H4 (cell line): ENCODE data around the gene LIM2. TPM values are rescaled to one million over a fixed set of nuclear protein-coding genes. Genes with fewer than 3 reads are reported as not detected.
"Not testable (repeated sequence)": the region's sequence is repeated elsewhere in the genome, so short reads cannot be mapped to it uniquely, and the experiment has no call there.

ENCODE experiments used
- DNase-seq: peaks from one replicate; pipeline ENCODE4 v3.0.0-alpha.2; 2015; ENCODE audit warnings: low spot score
- total RNA-seq: library from RNA; depleted of rRNA; stranded (reverse); fragments of >200 nt; shearing (Covaris generic); gene quantifications from 2 replicates; pipeline ENCODE4 v1.2.3, GENCODE V29; 2014; rRNA removed

The LIM2 gene
- not detected in 2 replicates for total RNA-seq

- DNase-seq = no peak
Measured at GRCh38 chr19:51387924-51388389, at the start of gene LIM2. TSS of gene LIM2 (minus strand) at chr19:51387974. CDS start at chr19:51387443, 531 bp downstream.

- DNase-seq = no peak
Measured at GRCh38 chr19:51434456-51434855, 46.7 kb upstream of the LIM2 start.

DNA sequence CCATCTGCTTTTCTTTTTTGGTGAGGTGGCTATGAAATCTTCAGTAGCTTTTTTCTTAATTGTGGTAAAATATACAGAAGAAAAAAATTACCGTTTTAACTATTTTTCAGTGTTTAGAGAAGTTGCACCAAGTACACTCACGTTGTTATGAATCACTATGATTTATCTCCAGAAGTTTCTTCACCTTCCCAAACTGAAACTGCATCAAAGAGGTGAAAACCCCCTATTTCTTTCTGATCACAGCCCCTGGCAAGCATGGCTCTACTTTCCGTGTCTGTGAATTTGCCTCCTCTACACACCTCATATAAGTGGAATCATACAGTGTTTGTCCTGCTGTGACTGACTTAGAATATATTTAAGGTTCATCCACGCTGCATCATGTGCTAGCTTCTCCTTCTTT, 45.3 kb upstream of the LIM2 start:
- no peak for DNase-seq

GRCh38 chr19:51431124-51431523, 43.4 kb upstream of the LIM2 start:
- DNase-seq = no peak

DNA sequence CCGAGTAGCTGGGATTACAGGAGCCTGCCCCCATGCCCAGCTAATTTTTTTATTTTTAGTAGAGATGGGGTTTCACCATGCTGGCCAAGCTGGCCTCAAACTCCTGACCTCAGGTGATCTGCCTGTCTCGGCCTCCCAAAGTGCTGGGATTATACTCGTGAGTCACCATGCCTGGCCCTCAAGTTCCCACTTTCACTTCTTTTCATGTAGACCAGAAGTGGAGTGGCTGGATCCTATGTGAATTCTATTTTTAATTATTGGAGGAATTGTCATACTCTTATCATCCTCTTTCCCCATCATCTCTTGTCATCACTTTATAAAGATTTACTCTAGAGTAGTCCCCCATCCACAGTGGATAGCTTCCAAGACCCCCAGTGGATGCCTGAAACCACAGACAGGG, 42.4 kb upstream of the LIM2 start:
- no peak for DNase-seq

DNA sequence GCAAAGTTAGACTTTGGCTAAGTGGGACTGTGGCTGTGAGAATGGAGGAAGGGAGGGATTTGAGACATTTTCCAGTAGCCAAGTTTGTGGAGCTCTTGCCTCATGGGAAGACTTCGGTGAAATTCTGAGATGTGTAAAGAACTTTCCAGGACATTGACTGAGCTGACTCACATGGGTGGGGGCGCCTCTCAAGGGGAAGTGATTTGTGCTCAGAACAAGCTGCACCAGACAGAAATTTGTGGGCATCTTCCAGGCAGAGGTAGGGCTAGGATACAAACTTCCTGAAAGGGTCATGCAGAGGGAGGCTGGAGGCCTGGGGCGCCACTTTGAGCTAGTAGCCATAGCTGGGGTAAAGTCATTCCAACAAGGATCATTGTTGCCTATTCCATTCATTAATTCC, 39.4 kb upstream of the LIM2 start:
- DNase-seq = no peak

DNA sequence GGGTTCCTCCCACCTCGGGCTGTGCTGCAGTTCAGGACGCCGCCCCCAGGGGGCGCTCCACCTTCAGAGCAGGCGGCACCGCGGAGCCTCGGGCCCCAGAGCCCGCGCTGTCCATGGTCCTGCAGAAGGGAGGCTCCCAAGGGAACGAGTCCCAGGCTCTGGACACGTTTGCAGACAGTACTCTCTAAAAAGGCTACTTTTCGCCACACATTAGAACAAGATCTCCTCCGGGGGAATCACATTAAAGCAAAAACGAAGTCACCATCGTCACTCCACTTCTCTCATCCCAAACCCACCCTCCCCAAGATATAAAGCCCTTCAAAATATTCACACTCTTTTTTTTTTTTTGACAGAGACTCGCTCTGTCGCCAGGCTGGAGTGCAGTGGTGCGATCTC, 34.3 kb upstream of the LIM2 start:
- peak; percentile 83 for DNase-seq

- no peak for DNase-seq
Measured at GRCh38 chr19:51421229-51422052, 33.7 kb upstream of the LIM2 start.

GRCh38 chr19:51420511-51420910, 32.7 kb upstream of the LIM2 start:
- not testable (repeated sequence) for DNase-seq

- DNase-seq = no peak
Measured at GRCh38 chr19:51418707-51419106, 30.9 kb upstream of the LIM2 start.

- no peak for DNase-seq
Measured at GRCh38 chr19:51417810-51418157, 30.0 kb upstream of the LIM2 start.

DNA sequence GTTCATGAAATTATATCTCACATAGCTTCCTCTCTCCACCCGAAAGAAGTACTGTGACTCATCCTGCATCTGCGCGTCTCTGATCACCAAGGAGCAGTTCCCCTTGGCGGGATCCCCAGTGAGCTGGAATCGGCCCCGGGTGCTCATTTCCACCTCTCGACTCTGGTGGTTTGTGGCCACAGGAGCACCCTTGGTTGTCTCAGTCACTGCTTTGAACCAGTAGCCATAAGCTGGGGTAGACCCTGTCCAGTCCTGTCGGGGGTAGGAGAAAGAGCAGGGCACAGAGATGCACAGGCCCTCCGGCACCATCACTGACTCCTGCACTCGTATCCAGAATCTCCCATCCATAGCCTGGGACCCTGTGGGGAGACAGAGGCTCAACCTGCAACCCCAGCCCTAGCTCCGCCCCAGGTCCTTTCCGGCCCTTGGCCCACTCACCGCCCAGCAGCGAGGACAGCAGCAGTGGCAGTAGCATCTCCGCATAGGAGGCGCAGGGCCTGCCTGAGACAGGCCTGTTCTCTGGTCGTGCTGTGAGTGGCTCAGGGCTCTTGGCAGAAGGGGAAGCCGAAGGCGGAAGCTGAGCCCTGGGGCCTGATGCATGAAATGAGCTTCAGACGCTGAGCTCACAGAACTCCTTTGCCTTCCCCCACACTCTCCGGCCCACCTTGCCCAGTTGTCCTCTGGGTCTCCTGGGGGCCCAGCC, 29.5 kb upstream of the LIM2 start, which contains the start of gene SIGLEC10:
TSS of gene SIGLEC10 (minus strand) at position 536 of the 703 bp plus-strand sequence. CDS start at position 475, 61 bp downstream.
- no peak for DNase-seq

GRCh38 chr19:51416422-51416821, 28.6 kb upstream of the LIM2 start:
- not testable (repeated sequence) for DNase-seq

- no peak for DNase-seq
Measured at GRCh38 chr19:51415187-51415586, 27.4 kb upstream of the LIM2 start.

GRCh38 chr19:51410950-51411748, 23.4 kb upstream of the LIM2 start:
- no peak for DNase-seq

GRCh38 chr19:51407511-51408131, 19.8 kb upstream of the LIM2 start:
- DNase-seq = peak; percentile 59

GRCh38 chr19:51402117-51402516, 14.3 kb upstream of the LIM2 start:
- no peak for DNase-seq

GRCh38 chr19:51399936-51400335, 12.2 kb upstream of the LIM2 start:
- DNase-seq = not testable (repeated sequence)

DNA sequence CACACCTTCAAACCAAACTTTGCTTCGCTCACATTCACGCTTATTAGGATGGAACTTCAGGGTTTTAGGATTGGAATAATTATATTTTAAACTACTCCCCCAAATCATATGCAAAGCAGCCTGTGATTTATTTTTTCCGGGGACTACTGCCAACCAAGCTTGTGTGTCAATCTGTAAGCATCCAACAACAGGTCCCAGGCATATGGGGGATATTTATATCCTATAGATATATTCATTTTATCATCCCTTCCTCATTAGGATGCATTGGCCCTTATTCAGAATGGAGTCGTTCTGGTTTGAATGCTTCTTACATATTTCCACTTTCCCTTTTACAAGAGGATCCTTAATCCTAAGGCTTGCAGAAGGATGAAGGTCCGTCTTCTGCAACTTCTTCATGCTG, 11.5 kb upstream of the LIM2 start:
- DNase-seq = no peak

DNA sequence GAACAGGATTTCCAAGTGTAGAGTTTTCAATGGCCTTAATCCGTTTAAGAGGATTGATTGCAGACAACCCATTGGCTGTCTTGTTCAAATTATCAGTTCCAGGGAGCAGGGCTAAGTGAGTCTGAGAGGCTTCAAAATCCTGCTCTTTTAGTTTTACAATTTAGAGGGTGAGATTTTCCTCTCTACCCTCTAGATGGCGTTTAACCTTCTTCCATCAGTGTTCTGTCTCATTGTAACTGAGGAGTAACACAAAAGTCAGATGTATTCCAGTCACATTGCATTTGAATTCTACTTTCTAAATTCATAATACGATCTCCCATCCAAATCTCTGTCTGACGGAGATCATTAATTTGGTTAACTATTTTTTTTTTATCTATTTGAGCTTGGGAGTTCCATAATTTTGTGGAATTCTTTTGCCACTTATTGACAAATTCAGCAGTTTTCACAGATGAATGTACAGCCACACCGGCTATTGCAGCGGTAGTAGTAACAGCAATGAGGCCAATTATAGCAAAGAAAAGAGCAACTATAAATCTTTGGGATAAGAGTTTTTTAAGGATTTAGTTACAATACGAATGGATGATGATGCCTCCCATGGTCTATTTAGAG, 10.4 kb upstream of the LIM2 start:
- DNase-seq = peak; percentile 60

DNA sequence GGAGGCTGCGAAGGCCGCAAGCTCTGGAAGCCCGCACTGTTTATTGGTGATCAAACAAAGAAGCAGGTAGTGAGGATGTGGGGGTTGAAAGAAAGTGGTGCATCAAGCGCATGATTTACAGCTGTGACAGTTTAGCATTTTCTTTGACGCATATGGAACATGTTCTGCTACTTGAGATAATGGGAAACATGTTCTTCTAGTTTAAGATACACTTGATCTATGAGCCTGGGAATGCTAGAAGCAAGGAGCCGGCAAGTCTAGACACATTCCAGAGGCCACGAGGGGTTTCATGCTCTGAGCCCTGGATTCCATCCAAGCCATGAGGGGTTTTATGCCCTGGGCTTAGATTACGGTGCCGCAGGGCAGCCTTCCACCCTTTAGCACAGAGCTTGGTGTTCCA, 9.7 kb upstream of the LIM2 start:
- not testable (repeated sequence) for DNase-seq
